ENCODE data around the gene KIF3A. TPM values are rescaled to one million over a fixed set of nuclear protein-coding genes. Genes with fewer than 3 reads are reported as not detected.

The KIF3A gene
- total RNA-seq, 1 donor from 2014 or later, result 19.8 TPM

- intact Hi-C loops (cut with micrococcal nuclease), result no loop called here
Measured at GRCh38 chr5:132679717-132680380, 57.5 kb downstream of the KIF3A start.

GRCh38 chr5:132679166-132679565 is 58.2 kb downstream of the KIF3A start:
- intact Hi-C loops (cut with micrococcal nuclease), result no loop called here

GRCh38 chr5:132678735-132679134 is 58.6 kb downstream of the KIF3A start:
- intact Hi-C loops (cut with micrococcal nuclease), result no loop called here

GRCh38 chr5:132677682-132678400 is 59.5 kb downstream of the KIF3A start:
- intact Hi-C loops (cut with micrococcal nuclease), result no loop called here

GRCh38 chr5:132677191-132677590 is 60.2 kb downstream of the KIF3A start:
- intact Hi-C loops (cut with micrococcal nuclease), result no loop called here

- intact Hi-C loops (cut with micrococcal nuclease), result loop anchor here (1.0 kb wide), 1 partner anchor 12 kb away; no protein-coding TSS in a partner anchor
Measured at GRCh38 chr5:132675936-132676689, 61.2 kb downstream of the KIF3A start.

GRCh38 chr5:132674671-132675506 is 62.5 kb downstream of the KIF3A start:
- intact Hi-C loops (cut with micrococcal nuclease), result loop anchor here (5.0 kb wide), 1 partner anchor 38 kb away; no protein-coding TSS in a partner anchor

GRCh38 chr5:132673939-132674630 is 63.3 kb downstream of the KIF3A start, which contains the start of gene IL4:
IL4 (plus strand) TSS chr5:132673989; CDS start chr5:132674051, 62 bp downstream.
- intact Hi-C loops (cut with micrococcal nuclease), result loop anchor here (5.0 kb wide), 1 partner anchor 37 kb away; no protein-coding TSS in a partner anchor

GRCh38 chr5:132673488-132673887 is 63.9 kb downstream of the KIF3A start:
- intact Hi-C loops (cut with micrococcal nuclease), result loop anchor here (5.0 kb wide), 1 partner anchor 36 kb away; no protein-coding TSS in a partner anchor

GRCh38 chr5:132671000-132671399 is 66.3 kb downstream of the KIF3A start:
- intact Hi-C loops (cut with micrococcal nuclease), result loop anchor here (5.0 kb wide), 1 partner anchor 34 kb away; no protein-coding TSS in a partner anchor

- intact Hi-C loops (cut with micrococcal nuclease), result loop anchor here (5.0 kb wide), 1 partner anchor 33 kb away; no protein-coding TSS in a partner anchor
Measured at GRCh38 chr5:132669966-132670882, 67.1 kb downstream of the KIF3A start.

- intact Hi-C loops (cut with micrococcal nuclease), result no loop called here
Measured at GRCh38 chr5:132669455-132669820, 67.9 kb downstream of the KIF3A start.

- intact Hi-C loops (cut with micrococcal nuclease), result no loop called here
Measured at GRCh38 chr5:132668706-132669454, 68.5 kb downstream of the KIF3A start.

- intact Hi-C loops (cut with micrococcal nuclease), result no loop called here
Measured at GRCh38 chr5:132667761-132668705, 69.3 kb downstream of the KIF3A start.

- intact Hi-C loops (cut with micrococcal nuclease), result no loop called here
Measured at GRCh38 chr5:132667309-132667708, 70.0 kb downstream of the KIF3A start.

- intact Hi-C loops (cut with micrococcal nuclease), result no loop called here
Measured at GRCh38 chr5:132666310-132667123, 70.8 kb downstream of the KIF3A start.

Measured in T-helper 2 cell treated with Interferon-gamma antibody and Interleukin-4, amounts not matched to agents 100 ng/mL and 5 ng/mL, for 36 hours (primary cell).